Lung (tissue), 12 donors: ENCODE results near the gene TM7SF2. TPM values are rescaled to one million over a fixed set of nuclear protein-coding genes. Genes with fewer than 3 reads are reported as not detected.

Experiments used
- ATAC-seq: fragments of 200-7000 bp; cut with Tn5 transposase; one replicate; pipeline ENCODE4 v1.9.1; 2020; ENCODE audit warnings: moderate number of reproducible peaks; ENCODE audit not compliant: insufficient read depth, low FRiP score
- DNase-seq, 3 donors: peaks; one replicate each; pipeline ENCODE4 v3.0.0-alpha.2; 2013 to 2017
- H3K27ac ChIP-seq, 2 donors: one replicate each; pipeline ENCODE4 v1.5.1; 2013; ENCODE audit warnings: mild to moderate bottlenecking in 2 of 2, moderate library complexity in 2 of 2, control low read depth in 1 of 2, inconsistent platforms in 1 of 2, low read depth in 1 of 2, low read length in 1 of 2
- H3K27me3 ChIP-seq, 3 donors: one replicate each; pipeline ENCODE4 v1.5.1; 2013; ENCODE audit warnings: low read length in 2 of 3; ENCODE audit not compliant: control insufficient read depth in 3 of 3, insufficient read depth in 3 of 3
- H3K36me3 ChIP-seq, 4 donors: one replicate each; pipeline ENCODE4 v1.5.1; 2013; ENCODE audit warnings: low read length in 4 of 4, mild to moderate bottlenecking in 1 of 4, moderate library complexity in 1 of 4; ENCODE audit not compliant: control insufficient read depth in 4 of 4, insufficient read depth in 4 of 4
- H3K4me1 ChIP-seq, 5 donors: one replicate each; pipeline ENCODE4 v1.5.1; 2013; ENCODE audit warnings: low read length in 5 of 5, mild to moderate bottlenecking in 2 of 5, moderate library complexity in 1 of 5; ENCODE audit not compliant: control insufficient read depth in 5 of 5, insufficient read depth in 5 of 5
- H3K4me3 ChIP-seq: one replicate; pipeline ENCODE4 v1.5.1; 2013; ENCODE audit warnings: mild to moderate bottlenecking, control low read depth, moderate library complexity
- H3K9ac ChIP-seq, 2 donors: one replicate each; pipeline ENCODE4 v1.5.1; 2013; ENCODE audit warnings: low read length in 2 of 2, control low read depth in 1 of 2; ENCODE audit not compliant: insufficient read depth in 1 of 2
- H3K9me3 ChIP-seq, 4 donors: one replicate each; pipeline ENCODE4 v1.5.1; 2013; ENCODE audit warnings: low read length in 3 of 4, mild to moderate bottlenecking in 1 of 4, moderate library complexity in 1 of 4; ENCODE audit not compliant: control insufficient read depth in 4 of 4, insufficient read depth in 3 of 4
- CTCF ChIP-seq: IDR thresholded peaks from 2 replicates; pipeline ENCODE4 v1.5.1; 2012; ENCODE audit warnings: mild to moderate bottlenecking; ENCODE audit errors: control extremely low read depth, extremely low read depth
- WGBS, 2 donors: extraction: QIAGEN DNeasy Blood & Tissue Kit; methylation state at CpG; one replicate each; pipeline ENCODE4 v1.1.7; 2013; 5-methylcytosine and 5-hydroxymethylcytosine counted together
- polyA plus RNA-seq, 2 donors: library from polyadenylated mRNA; stranded (reverse); fragments of 200-250 nt; gene quantifications; one replicate each; pipeline ENCODE4 v1.2.1, GENCODE V29; 2013
- total RNA-seq, 2 donors: library from RNA; depleted of rRNA in 1 of 2; stranded (reverse); fragments of >200 nt in 1 of 2; gene quantifications; one replicate each; pipeline ENCODE4 v1.2.1, GENCODE V29; 2014 to 2021
- donor health status: control.
- donor health status: control.
- donor health status: Bipolar disorder and iron deficiency.
- donor health status: healthy.
- donor health status: DM: yes; HTN: yes; CAD: no.

Gene TM7SF2
- total and polyA plus RNA-seq, 4 donors = 30.3 to 82.7 (median 54.7) TPM

DNA sequence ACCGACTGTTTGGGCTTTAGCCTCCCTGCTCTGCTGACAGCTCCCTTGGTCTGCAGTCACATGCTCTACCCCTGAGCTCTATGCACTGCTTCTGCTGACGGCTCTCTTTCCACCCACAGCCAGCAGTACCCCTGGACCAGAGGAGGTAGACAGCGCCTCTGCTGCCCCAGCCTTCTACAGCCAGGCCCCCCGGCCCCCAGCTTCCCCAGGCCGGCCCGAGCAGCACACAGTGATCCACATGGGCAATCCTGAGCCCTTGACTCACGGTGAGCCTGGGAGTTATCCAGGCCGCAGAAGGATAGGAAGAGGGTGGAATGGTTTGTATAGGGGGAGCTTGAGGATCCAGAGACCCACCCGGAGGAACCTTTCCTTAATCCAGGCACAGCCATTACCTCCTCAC is 24.9 kb upstream of the TM7SF2 start:
- H3K27me3 ChIP-seq = no peaks in the 10 kb centered on the region
- no peak for TF ChIP-seq CTCF
- ATAC-seq (no peak), DNase-seq (no peak)
- peaks cover 0 to 22% (median 8%) of the 10 kb centered on the region in 5 donors for H3K4me1 ChIP-seq
- no peak overlapping the region for H3K4me3 ChIP-seq
- no peaks in the 10 kb centered on the region for H3K9me3 ChIP-seq
- no peak overlapping the region for H3K9ac ChIP-seq
- no peak overlapping the region for H3K27ac ChIP-seq
- peaks cover 4 to 41% (median 16%) of the 10 kb centered on the region in 4 donors for H3K36me3 ChIP-seq
- 93 to 94% methylated on average over 9 of the region's 9 CpGs for WGBS, 2 donors

GRCh38 chr11:65087216-65087615 is 24.5 kb upstream of the TM7SF2 start:
- peaks cover 4 to 41% (median 16%) of the 10 kb centered on the region in 4 donors for H3K36me3 ChIP-seq
- DNase-seq = no peak

GRCh38 chr11:65087827-65088226 is 23.8 kb upstream of the TM7SF2 start:
- no peak for TF ChIP-seq CTCF
- WGBS, 2 donors = 96 to 97% methylated on average over 15 of the region's 15 CpGs
- ATAC-seq (no peak), DNase-seq (no peak)
- Histone ChIP-seq H3K36me3 (peaks cover 4 to 41% (median 16%) of the 10 kb centered on the region in 4 donors), H3K4me1 (peaks cover 0 to 19% (median 8%) of the 10 kb centered on the region in 5 donors), H3K27me3 (no peaks in the 10 kb centered on the region), H3K9ac (no peak overlapping the region), H3K9me3 (no peaks in the 10 kb centered on the region), H3K27ac (no peak overlapping the region), H3K4me3 (no peak overlapping the region)

More at GRCh38 chr11:65087216-65087615, 24.5 kb upstream of the TM7SF2 start:
- H3K27me3 ChIP-seq = no peaks in the 10 kb centered on the region
- no peak overlapping the region for H3K4me3 ChIP-seq
- WGBS, 2 donors = 93 to 95% methylated on average over 11 of the region's 11 CpGs
- peaks cover 0 to 22% (median 8%) of the 10 kb centered on the region in 5 donors for H3K4me1 ChIP-seq
- ATAC-seq = no peak
- H3K27ac ChIP-seq = no peak overlapping the region
- no peak overlapping the region for H3K9ac ChIP-seq
- TF ChIP-seq CTCF = no peak
- H3K9me3 ChIP-seq = no peaks in the 10 kb centered on the region

GRCh38 chr11:65089621-65090020 is 22.1 kb upstream of the TM7SF2 start:
- Histone ChIP-seq H3K9me3 (no peaks in the 10 kb centered on the region), H3K4me1 (peaks cover 0 to 9% (median 0%) of the 10 kb centered on the region in 5 donors), H3K4me3 (no peak overlapping the region), H3K36me3 (peaks cover 4 to 41% (median 16%) of the 10 kb centered on the region in 4 donors), H3K27me3 (no peaks in the 10 kb centered on the region), H3K9ac (no peak overlapping the region), H3K27ac (no peak overlapping the region)
- no peak for TF ChIP-seq CTCF
- DNase-seq = no peak
- ATAC-seq = no peak
- 90 to 93% methylated on average over 4 of the region's 4 CpGs for WGBS, 2 donors
